ENCODE results near the gene RGS6.

Gene RGS6

DNA sequence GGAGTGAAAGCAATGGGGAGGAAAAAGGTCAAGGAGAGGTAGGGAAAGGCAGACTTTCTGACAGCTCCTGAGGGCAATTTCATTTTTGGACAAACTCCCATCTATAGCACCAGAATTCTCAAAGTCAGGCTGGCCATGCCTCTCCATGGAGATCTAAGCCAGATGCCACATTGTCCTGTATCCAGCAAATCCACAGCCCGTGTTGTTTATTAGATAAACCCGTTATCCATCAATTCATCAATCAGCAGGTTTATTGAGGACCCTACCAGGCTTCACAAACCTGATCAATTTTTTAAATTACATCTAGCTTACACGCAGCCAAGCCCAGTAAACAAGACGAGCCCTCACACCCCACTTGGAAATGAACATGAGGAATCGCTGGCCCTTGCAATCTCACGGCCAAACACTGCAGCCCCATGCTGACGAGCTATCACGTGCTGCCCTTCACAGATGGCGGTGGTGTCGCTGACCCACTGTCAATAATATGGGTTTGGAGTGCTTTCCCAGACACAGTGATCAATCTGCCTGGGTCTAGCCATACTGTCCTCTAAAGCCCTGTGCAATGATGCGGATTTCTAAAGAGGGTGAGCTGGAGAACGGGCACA lies 628.8 kb downstream of the RGS6 start:
- H3K4me1 ChIP-seq (ENCODE audit: insufficient read depth, low read length, severe bottlenecking), result no peaks in the 10 kb centered on the region
- no peaks in the 10 kb centered on the region for H3K79me2 ChIP-seq (ENCODE audit: insufficient read depth, low read length)
- H3K36me3 ChIP-seq (ENCODE audit: insufficient read depth, low read length), result no peaks in the 10 kb centered on the region

DNA sequence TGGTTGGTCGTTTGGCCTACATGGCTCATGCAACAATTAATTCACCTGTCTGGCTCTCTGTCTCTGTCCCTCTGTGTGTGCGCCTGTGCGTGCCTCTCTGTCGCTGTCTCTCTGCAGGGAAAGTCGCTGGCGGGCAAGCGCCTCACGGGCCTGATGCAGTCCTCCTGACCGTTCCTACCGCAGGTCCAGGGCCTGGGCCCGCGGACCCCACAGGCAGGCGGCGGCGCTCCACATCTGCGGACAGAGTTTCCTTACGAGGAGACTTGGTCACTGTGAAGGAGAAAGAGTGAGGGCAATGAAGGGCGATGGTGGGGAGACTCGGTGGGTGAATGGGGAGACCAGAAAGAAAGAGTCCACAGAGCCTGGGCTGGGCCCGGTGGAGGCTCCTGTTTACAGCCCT lies 630.1 kb downstream of the RGS6 start:
- no peak overlapping the region for H2AFZ ChIP-seq (ENCODE audit: low read length)
- H3K36me3 ChIP-seq (ENCODE audit: insufficient read depth, low read length), result no peaks in the 10 kb centered on the region
- H3K9me2 ChIP-seq (ENCODE audit: low read depth, low read length), result no peaks in the 10 kb centered on the region
- H3K4me2 ChIP-seq (ENCODE audit: low read length), result no peak overlapping the region
- no peak overlapping the region for H3K4me3 ChIP-seq (ENCODE audit: low read depth, low read length, poor library complexity, severe bottlenecking)
- H3K4me1 ChIP-seq (ENCODE audit: insufficient read depth, low read length, severe bottlenecking), result no peaks in the 10 kb centered on the region
- no peaks in the 10 kb centered on the region for H3K27me3 ChIP-seq (ENCODE audit: insufficient read depth, low read length)
- H3K9ac ChIP-seq (ENCODE audit: low read length), result no peak overlapping the region
- no peaks in the 10 kb centered on the region for H3K79me2 ChIP-seq (ENCODE audit: insufficient read depth, low read length)
- TF ChIP-seq, protein P1, sequence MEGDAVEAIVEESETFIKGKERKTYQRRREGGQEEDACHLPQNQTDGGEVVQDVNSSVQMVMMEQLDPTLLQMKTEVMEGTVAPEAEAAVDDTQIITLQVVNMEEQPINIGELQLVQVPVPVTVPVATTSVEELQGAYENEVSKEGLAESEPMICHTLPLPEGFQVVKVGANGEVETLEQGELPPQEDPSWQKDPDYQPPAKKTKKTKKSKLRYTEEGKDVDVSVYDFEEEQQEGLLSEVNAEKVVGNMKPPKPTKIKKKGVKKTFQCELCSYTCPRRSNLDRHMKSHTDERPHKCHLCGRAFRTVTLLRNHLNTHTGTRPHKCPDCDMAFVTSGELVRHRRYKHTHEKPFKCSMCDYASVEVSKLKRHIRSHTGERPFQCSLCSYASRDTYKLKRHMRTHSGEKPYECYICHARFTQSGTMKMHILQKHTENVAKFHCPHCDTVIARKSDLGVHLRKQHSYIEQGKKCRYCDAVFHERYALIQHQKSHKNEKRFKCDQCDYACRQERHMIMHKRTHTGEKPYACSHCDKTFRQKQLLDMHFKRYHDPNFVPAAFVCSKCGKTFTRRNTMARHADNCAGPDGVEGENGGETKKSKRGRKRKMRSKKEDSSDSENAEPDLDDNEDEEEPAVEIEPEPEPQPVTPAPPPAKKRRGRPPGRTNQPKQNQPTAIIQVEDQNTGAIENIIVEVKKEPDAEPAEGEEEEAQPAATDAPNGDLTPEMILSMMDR (IDR thresholded peaks at IDR 0.05; ENCODE audit: low read length), result no peak
- TF ChIP-seq EZH2 (IDR thresholded peaks at IDR 0.05; ENCODE audit: borderline replicate concordance, low read length), result no peak
- no peaks in the 10 kb centered on the region for H3F3A ChIP-seq (ENCODE audit: insufficient read depth, low read length)
- H3K9me3 ChIP-seq (ENCODE audit: low read length), result no peaks in the 10 kb centered on the region
- no peaks in the 10 kb centered on the region for H4K20me1 ChIP-seq (ENCODE audit: insufficient read depth, low read length)
- no peak overlapping the region for H3K27ac ChIP-seq (ENCODE audit: low read depth, low read length, poor library complexity, severe bottlenecking)

More for the DNA sequence above, 628.8 kb downstream of the RGS6 start:
- Histone ChIP-seq H3K9me3 (ENCODE audit: low read length) (no peaks in the 10 kb centered on the region), H3K4me2 (ENCODE audit: low read length) (no peak overlapping the region), H2AFZ (ENCODE audit: low read length) (no peak overlapping the region), H3K27ac (ENCODE audit: low read depth, low read length, poor library complexity, severe bottlenecking) (no peak overlapping the region), H3K27me3 (ENCODE audit: insufficient read depth, low read length) (no peaks in the 10 kb centered on the region), H3K9ac (ENCODE audit: low read length) (no peak overlapping the region), H3F3A (ENCODE audit: insufficient read depth, low read length) (no peaks in the 10 kb centered on the region), H3K9me2 (ENCODE audit: low read depth, low read length) (no peaks in the 10 kb centered on the region), H4K20me1 (ENCODE audit: insufficient read depth, low read length) (no peaks in the 10 kb centered on the region), H3K4me3 (ENCODE audit: low read depth, low read length, poor library complexity, severe bottlenecking) (no peak overlapping the region)
- TF ChIP-seq, protein P1 (IDR thresholded peaks at IDR 0.05; ENCODE audit: low read length), result no peak
- no peak for TF ChIP-seq EZH2 (IDR thresholded peaks at IDR 0.05; ENCODE audit: borderline replicate concordance, low read length)

DNA sequence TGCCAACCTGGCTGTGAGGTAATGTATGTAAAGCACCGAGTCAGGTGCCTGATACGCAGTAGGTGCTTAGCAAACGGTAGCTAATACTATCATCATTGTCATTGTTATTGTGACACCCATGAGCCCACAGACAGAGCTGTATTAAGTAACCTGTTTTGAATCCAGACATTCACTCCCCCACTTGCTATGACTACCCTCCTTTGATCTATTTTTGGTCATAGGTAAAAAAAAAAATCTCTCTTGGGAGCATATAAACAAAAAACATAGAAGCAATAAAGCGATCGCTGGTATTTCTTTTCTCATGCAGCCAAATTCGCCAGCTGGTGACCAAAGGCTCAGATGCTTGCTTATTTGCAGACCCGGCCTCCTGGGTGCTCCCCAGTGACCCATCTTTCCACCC lies 631.4 kb downstream of the RGS6 start:
- no peaks in the 10 kb centered on the region for H3K4me1 ChIP-seq (ENCODE audit: insufficient read depth, low read length, severe bottlenecking)
- H3K27me3 ChIP-seq (ENCODE audit: insufficient read depth, low read length), result no peaks in the 10 kb centered on the region
- no peaks in the 10 kb centered on the region for H3K36me3 ChIP-seq (ENCODE audit: insufficient read depth, low read length)
- no peak overlapping the region for H3K4me3 ChIP-seq (ENCODE audit: low read depth, low read length, poor library complexity, severe bottlenecking)
- no peaks in the 10 kb centered on the region for H3F3A ChIP-seq (ENCODE audit: insufficient read depth, low read length)
- no peaks in the 10 kb centered on the region for H3K9me3 ChIP-seq (ENCODE audit: low read length)
- no peaks in the 10 kb centered on the region for H4K20me1 ChIP-seq (ENCODE audit: insufficient read depth, low read length)
- H2AFZ ChIP-seq (ENCODE audit: low read length), result no peak overlapping the region
- TF ChIP-seq, protein P1 (IDR thresholded peaks at IDR 0.05; ENCODE audit: low read length), result no peak
- TF ChIP-seq EZH2 (IDR thresholded peaks at IDR 0.05; ENCODE audit: borderline replicate concordance, low read length), result no peak
- no peak overlapping the region for H3K9ac ChIP-seq (ENCODE audit: low read length)
- no peaks in the 10 kb centered on the region for H3K79me2 ChIP-seq (ENCODE audit: insufficient read depth, low read length)
- H3K27ac ChIP-seq (ENCODE audit: low read depth, low read length, poor library complexity, severe bottlenecking), result no peak overlapping the region
- no peaks in the 10 kb centered on the region for H3K9me2 ChIP-seq (ENCODE audit: low read depth, low read length)
- H3K4me2 ChIP-seq (ENCODE audit: low read length), result no peak overlapping the region

Measured in OCI-LY1 (cell line).